Endothelial cell of umbilical vein (primary cell): Measurements from ENCODE around the gene CXCL13. TPM values are rescaled to one million over a fixed set of nuclear protein-coding genes. Genes with fewer than 3 reads are reported as not detected.

Experiments used
- BruUV-seq: library from RNA; stranded (reverse); fragments of 400-500 nt; replicated peaks from 2 replicates; lab custom pipeline; 2021; lab: Mats Ljungman, UMichigan
- CTCF ChIA-PET: fragments of 300-600, 350-600 bp; sonication (Branson Sonifier 250); formaldehyde crosslinking; loops from one replicate; lab custom pipeline; 2021; ENCODE audit warnings: antibody characterized with exemption, inconsistent platforms; lab: Charles Lee
- POLR2A ChIA-PET: fragments of 300-600, 350-600 bp; sonication (Branson Sonifier 250); formaldehyde crosslinking; loops from one replicate; lab custom pipeline; 2021; ENCODE audit warnings: antibody characterized with exemption, inconsistent platforms; lab: Charles Lee
- DNase-seq: peaks from one replicate; pipeline ENCODE4 v3.0.0-alpha.2; 2011; ENCODE audit warnings: low read depth, low spot score
- FAIRE-seq: peaks from 2 replicates; lab custom pipeline; 2011; peaks lifted over from hg19 to GRCh38; lab: Jason Lieb, UNC
- H2AFZ ChIP-seq: 2 replicates; pipeline ENCODE4 v1.6.0; 2012; ENCODE audit warnings: low read depth, low read length, control low read depth, inconsistent platforms
- H3K27ac ChIP-seq: 2 replicates; pipeline ENCODE4 v1.5.1; 2011; ENCODE audit warnings: low read depth, mild to moderate bottlenecking, control low read depth, low read length, moderate library complexity; ENCODE audit not compliant: insufficient read depth
- H3K27me3 ChIP-seq, 2 experiments: 2 replicates each; pipeline versions ENCODE4 v1.6.0 to v1.6.1; 2011; ENCODE audit warnings: low read length in 2 of 2, mixed read lengths in 1 of 2; ENCODE audit not compliant: control insufficient read depth in 2 of 2, insufficient read depth in 2 of 2
- H3K36me3 ChIP-seq, 2 experiments: 2 replicates in 1 of 2; 3 replicates in 1 of 2; pipeline ENCODE4 v1.5.1; 2011; ENCODE audit warnings: low read length in 2 of 2, mild to moderate bottlenecking in 1 of 2, moderate library complexity in 1 of 2; ENCODE audit not compliant: control insufficient read depth in 2 of 2, insufficient read depth in 2 of 2; ENCODE audit errors: extremely low read depth in 1 of 2
- H3K4me1 ChIP-seq: 3 replicates; pipeline ENCODE4 v1.5.1; 2011; ENCODE audit warnings: mild to moderate bottlenecking, low read length; ENCODE audit not compliant: control insufficient read depth, insufficient read depth; ENCODE audit errors: extremely low read depth
- H3K4me2 ChIP-seq: 2 replicates; pipeline ENCODE4 v1.6.1; 2011; ENCODE audit warnings: low read length, control low read depth, mixed read lengths; ENCODE audit not compliant: insufficient read depth
- H3K4me3 ChIP-seq, 3 experiments: fragments of 200-600 bp in 1 of 3; sonication (generic), shearing (Covaris generic) in 1 of 3; replicated peaks in 1 of 3; 2 replicates each; pipeline ENCODE4 v1.5.1; 2011 to 2016; ENCODE audit warnings: control low read depth in 3 of 3, low read length in 3 of 3, mild to moderate bottlenecking in 2 of 3, inconsistent platforms in 1 of 3, low read depth in 1 of 3, moderate library complexity in 1 of 3; ENCODE audit not compliant: insufficient read depth in 1 of 3
- H3K79me2 ChIP-seq: 2 replicates; pipeline ENCODE4 v1.6.0; 2012; ENCODE audit warnings: low read length, inconsistent platforms; ENCODE audit not compliant: control insufficient read depth, insufficient read depth
- H3K9ac ChIP-seq: replicated peaks from 2 replicates; pipeline ENCODE3; 2011; ENCODE audit warnings: low read length, control low read depth; ENCODE audit not compliant: insufficient read depth; ENCODE audit errors: extremely low read depth
- H3K9me1 ChIP-seq: replicated peaks from 3 replicates; pipeline ENCODE4 v1.6.0; 2011; ENCODE audit warnings: mild to moderate bottlenecking, low read length; ENCODE audit not compliant: control insufficient read depth, insufficient read depth; ENCODE audit errors: extremely low read depth
- H3K9me3 ChIP-seq: replicated peaks from 2 replicates; pipeline ENCODE4 v1.5.1; 2012; ENCODE audit warnings: low read length, inconsistent platforms; ENCODE audit not compliant: control insufficient read depth, insufficient read depth
- H4K20me1 ChIP-seq: replicated peaks from 2 replicates; pipeline ENCODE3; 2011; ENCODE audit warnings: mild to moderate bottlenecking, low read length; ENCODE audit not compliant: control insufficient read depth, insufficient read depth; ENCODE audit errors: extremely low read depth
- CTCF ChIP-seq, 2 donors: IDR thresholded peaks; 1 replicate in 1 of 2; 2 replicates in 1 of 2; pipeline ENCODE4 v1.5.1; 2011; ENCODE audit warnings: low read length in 2 of 2, mild to moderate bottlenecking in 2 of 2, moderate library complexity in 2 of 2, control low read depth in 1 of 2, inconsistent platforms in 1 of 2, low read depth in 1 of 2; ENCODE audit not compliant: insufficient read depth in 1 of 2; ENCODE audit errors: extremely low read depth in 1 of 2
- FOS ChIP-seq: IDR thresholded peaks from 2 replicates; pipeline ENCODE4 v1.6.1; 2011; ENCODE audit warnings: mild to moderate bottlenecking, low read length, moderate library complexity, borderline replicate concordance; ENCODE audit not compliant: insufficient read depth
- GATA2 ChIP-seq: IDR thresholded peaks from 2 replicates; pipeline ENCODE4 v1.7.0; 2011; ENCODE audit warnings: low read depth, mild to moderate bottlenecking, moderate library complexity, mixed read lengths, low read length; ENCODE audit not compliant: insufficient read length, insufficient read depth
- JUN ChIP-seq: IDR thresholded peaks from 2 replicates; pipeline ENCODE4 v1.6.1; 2011; ENCODE audit warnings: borderline replicate concordance, low read depth; ENCODE audit not compliant: insufficient read length, insufficient read depth
- MYC ChIP-seq: IDR thresholded peaks from one replicate; pipeline ENCODE4 v1.6.1; 2011; ENCODE audit warnings: mild to moderate bottlenecking, low read depth, low read length
- POLR2A ChIP-seq: IDR thresholded peaks from 2 replicates; pipeline ENCODE4 v1.6.1; 2012; ENCODE audit warnings: low read depth, mild to moderate bottlenecking, control low read depth, low read length
- dilution Hi-C: fragments of 300-500 bp; cut with MboI; formaldehyde crosslinking; loops from one replicate; pipeline ENCODE4 v1.15.0; 2019; ENCODE audit warnings: low sequenced_read_pairs; ENCODE audit not compliant: extremely low pct_ligation_motif_present
- intact Hi-C: fragments of 100-400 bp; cut with micrococcal nuclease; formaldehyde crosslinking; loops from one replicate; pipeline ENCODE4 v1.10.0; 2022
- polyA plus RNA-seq, 4 experiments: library from polyadenylated mRNA; depleted of rRNA in 3 of 4; stranded (reverse) in 3 of 4; unstranded in 1 of 4; fragments of >200 nt; gene quantifications; 2 replicates each; pipeline versions ENCODE4 v1.2.1 to v1.2.3, GENCODE V29; 2011 to 2012; ENCODE audit warnings: missing spikeins in 1 of 4
- total RNA-seq: library from RNA; stranded (reverse); gene quantifications from 2 replicates; pipeline ENCODE4 v1.2.3, GENCODE V29; 2021

The CXCL13 gene
- total and polyA plus RNA-seq, 2 donors (not counting 3 experiments of a cell fraction or from before 2014, with no cell fraction given), result not detected

- intact Hi-C loops (no loop called here), dilution Hi-C loops (no loop called here)
- no peak for FAIRE-seq
- Histone ChIP-seq H3K79me2 (no peaks in the 10 kb centered on the region), H3K9me3 (no peaks in the 10 kb centered on the region), H4K20me1 (no peaks in the 10 kb centered on the region), H3K27me3 (peaks cover 2 to 5% of the 10 kb centered on the region in 2 experiments), H3K4me1 (no peaks in the 10 kb centered on the region), H3K9me1 (no peaks in the 10 kb centered on the region), H3K9ac (no peak overlapping the region), H3K27ac (no peak overlapping the region), H3K4me2 (no peak overlapping the region), H3K4me3 (no peak overlapping the region), H3K36me3 (no peaks in the 10 kb centered on the region), H2AFZ (no peak overlapping the region)
- no TSS peak for BruUV-seq
- no peak for TF ChIP-seq JUN
- TF ChIP-seq POLR2A, result no peak
- no peak for TF ChIP-seq MYC
- TF ChIP-seq CTCF (IDR thresholded peaks at IDR 0.05; ENCODE audit: extremely low read depth in 1 of 2, insufficient read depth in 1 of 2, low read depth in 1 of 2, low read length in 2 of 2), result no peak
- TF ChIP-seq GATA2, result no peak
- no peak for TF ChIP-seq FOS
- DNase-seq, result no peak
- CTCF ChIA-PET, result interaction anchor here (1.0 kb wide), 1 partner anchor 51 kb away, joined by 3 read pairs; no protein-coding TSS in a partner anchor
- POLR2A ChIA-PET, result no interaction called here
Measured at GRCh38 chr4:77651820-77652219, 46.2 kb downstream of the CXCL13 start.
